Astrocyte (in vitro differentiated cells and primary cell): ENCODE data around the gene METTL2B.

Experiments
- EZH2 ChIP-seq: IDR thresholded peaks from 2 replicates; pipeline ENCODE4 v1.6.1; 2012; ENCODE audit warnings: mild to moderate bottlenecking, low read length, inconsistent platforms; ENCODE audit not compliant: insufficient read depth
- TF ChIP-seq, protein P1 (sequence below): IDR thresholded peaks from 2 replicates; pipeline ENCODE4 v1.5.1; 2011; ENCODE audit warnings: low read depth, mild to moderate bottlenecking, inconsistent platforms, low read length, moderate library complexity; ENCODE audit not compliant: insufficient read depth

DNA sequence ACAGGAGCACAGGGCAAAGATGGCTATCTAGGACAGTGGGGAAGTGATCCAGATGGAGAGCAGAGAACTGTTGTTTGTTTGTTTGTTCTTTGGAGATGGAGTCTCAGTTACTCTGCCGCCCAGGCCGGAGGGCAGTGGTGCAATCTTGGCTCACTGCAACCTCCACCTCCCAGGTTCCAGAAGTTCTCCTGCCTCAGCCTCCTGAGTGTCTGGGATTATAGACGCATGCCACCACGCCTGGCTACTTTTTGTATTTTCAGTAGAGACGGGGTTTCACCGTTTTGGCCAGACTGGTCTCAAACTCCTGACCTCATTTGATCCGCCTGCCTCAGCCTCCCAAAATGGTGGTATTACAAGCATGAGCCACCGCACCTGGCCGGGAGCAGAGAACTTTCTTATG lies 20.9 kb downstream of the METTL2B start:
- TF ChIP-seq, protein P1, sequence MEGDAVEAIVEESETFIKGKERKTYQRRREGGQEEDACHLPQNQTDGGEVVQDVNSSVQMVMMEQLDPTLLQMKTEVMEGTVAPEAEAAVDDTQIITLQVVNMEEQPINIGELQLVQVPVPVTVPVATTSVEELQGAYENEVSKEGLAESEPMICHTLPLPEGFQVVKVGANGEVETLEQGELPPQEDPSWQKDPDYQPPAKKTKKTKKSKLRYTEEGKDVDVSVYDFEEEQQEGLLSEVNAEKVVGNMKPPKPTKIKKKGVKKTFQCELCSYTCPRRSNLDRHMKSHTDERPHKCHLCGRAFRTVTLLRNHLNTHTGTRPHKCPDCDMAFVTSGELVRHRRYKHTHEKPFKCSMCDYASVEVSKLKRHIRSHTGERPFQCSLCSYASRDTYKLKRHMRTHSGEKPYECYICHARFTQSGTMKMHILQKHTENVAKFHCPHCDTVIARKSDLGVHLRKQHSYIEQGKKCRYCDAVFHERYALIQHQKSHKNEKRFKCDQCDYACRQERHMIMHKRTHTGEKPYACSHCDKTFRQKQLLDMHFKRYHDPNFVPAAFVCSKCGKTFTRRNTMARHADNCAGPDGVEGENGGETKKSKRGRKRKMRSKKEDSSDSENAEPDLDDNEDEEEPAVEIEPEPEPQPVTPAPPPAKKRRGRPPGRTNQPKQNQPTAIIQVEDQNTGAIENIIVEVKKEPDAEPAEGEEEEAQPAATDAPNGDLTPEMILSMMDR, result no peak
- no peak for TF ChIP-seq EZH2
